ENCODE measurements around the gene GLOD5.

DNA sequence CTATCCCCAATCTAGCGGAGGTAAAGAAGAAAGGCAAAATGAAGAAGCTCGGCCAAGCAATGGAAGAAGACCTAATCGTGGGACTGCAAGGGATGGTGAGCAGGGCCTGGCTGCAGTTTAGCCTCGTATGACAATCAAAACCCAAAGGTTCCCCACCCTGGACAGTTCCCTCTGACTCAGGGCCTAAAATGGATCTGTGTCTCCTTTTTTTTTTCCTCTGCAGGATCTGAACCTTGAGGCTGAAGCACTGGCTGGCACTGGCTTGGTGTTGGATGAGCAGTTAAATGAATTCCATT lies 41.3 kb downstream of the GLOD5 start:
- TF ChIP-seq, protein P1, sequence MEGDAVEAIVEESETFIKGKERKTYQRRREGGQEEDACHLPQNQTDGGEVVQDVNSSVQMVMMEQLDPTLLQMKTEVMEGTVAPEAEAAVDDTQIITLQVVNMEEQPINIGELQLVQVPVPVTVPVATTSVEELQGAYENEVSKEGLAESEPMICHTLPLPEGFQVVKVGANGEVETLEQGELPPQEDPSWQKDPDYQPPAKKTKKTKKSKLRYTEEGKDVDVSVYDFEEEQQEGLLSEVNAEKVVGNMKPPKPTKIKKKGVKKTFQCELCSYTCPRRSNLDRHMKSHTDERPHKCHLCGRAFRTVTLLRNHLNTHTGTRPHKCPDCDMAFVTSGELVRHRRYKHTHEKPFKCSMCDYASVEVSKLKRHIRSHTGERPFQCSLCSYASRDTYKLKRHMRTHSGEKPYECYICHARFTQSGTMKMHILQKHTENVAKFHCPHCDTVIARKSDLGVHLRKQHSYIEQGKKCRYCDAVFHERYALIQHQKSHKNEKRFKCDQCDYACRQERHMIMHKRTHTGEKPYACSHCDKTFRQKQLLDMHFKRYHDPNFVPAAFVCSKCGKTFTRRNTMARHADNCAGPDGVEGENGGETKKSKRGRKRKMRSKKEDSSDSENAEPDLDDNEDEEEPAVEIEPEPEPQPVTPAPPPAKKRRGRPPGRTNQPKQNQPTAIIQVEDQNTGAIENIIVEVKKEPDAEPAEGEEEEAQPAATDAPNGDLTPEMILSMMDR (IDR thresholded peaks at IDR 0.05), result no peak
- TF ChIP-seq HEYL (CRISPR knock-in tag; IDR thresholded peaks at IDR 0.05), result no peak
- no peak for TF ChIP-seq ZC3H11A (IDR thresholded peaks at IDR 0.05)
- TF ChIP-seq CEBPB (IDR thresholded peaks at IDR 0.05), result no peak
- TF ChIP-seq, protein P2, sequence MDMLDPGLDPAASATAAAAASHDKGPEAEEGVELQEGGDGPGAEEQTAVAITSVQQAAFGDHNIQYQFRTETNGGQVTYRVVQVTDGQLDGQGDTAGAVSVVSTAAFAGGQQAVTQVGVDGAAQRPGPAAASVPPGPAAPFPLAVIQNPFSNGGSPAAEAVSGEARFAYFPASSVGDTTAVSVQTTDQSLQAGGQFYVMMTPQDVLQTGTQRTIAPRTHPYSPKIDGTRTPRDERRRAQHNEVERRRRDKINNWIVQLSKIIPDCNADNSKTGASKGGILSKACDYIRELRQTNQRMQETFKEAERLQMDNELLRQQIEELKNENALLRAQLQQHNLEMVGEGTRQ (IDR thresholded peaks at IDR 0.05), result no peak
- TF ChIP-seq POLR2A (IDR thresholded peaks at IDR 0.05; ENCODE audit: low read length), result no peak
- TF ChIP-seq, protein P3, sequence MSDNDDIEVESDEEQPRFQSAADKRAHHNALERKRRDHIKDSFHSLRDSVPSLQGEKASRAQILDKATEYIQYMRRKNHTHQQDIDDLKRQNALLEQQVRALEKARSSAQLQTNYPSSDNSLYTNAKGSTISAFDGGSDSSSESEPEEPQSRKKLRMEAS (IDR thresholded peaks at IDR 0.05), result no peak
- TF ChIP-seq POLR2AphosphoS2 (conservative IDR thresholded peaks at IDR 0.05; ENCODE audit: low read length), result no peak
- TF ChIP-seq, protein P4, sequence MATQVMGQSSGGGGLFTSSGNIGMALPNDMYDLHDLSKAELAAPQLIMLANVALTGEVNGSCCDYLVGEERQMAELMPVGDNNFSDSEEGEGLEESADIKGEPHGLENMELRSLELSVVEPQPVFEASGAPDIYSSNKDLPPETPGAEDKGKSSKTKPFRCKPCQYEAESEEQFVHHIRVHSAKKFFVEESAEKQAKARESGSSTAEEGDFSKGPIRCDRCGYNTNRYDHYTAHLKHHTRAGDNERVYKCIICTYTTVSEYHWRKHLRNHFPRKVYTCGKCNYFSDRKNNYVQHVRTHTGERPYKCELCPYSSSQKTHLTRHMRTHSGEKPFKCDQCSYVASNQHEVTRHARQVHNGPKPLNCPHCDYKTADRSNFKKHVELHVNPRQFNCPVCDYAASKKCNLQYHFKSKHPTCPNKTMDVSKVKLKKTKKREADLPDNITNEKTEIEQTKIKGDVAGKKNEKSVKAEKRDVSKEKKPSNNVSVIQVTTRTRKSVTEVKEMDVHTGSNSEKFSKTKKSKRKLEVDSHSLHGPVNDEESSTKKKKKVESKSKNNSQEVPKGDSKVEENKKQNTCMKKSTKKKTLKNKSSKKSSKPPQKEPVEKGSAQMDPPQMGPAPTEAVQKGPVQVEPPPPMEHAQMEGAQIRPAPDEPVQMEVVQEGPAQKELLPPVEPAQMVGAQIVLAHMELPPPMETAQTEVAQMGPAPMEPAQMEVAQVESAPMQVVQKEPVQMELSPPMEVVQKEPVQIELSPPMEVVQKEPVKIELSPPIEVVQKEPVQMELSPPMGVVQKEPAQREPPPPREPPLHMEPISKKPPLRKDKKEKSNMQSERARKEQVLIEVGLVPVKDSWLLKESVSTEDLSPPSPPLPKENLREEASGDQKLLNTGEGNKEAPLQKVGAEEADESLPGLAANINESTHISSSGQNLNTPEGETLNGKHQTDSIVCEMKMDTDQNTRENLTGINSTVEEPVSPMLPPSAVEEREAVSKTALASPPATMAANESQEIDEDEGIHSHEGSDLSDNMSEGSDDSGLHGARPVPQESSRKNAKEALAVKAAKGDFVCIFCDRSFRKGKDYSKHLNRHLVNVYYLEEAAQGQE (IDR thresholded peaks at IDR 0.05), result no peak
- no peak for TF ChIP-seq CHD4 (IDR thresholded peaks at IDR 0.05; ENCODE audit: borderline replicate concordance)
- TF ChIP-seq CBX2 (IDR thresholded peaks at IDR 0.05; ENCODE audit: borderline replicate concordance, low read depth), result no peak
- no peak for TF ChIP-seq ZSCAN20 (CRISPR knock-in tag; IDR thresholded peaks at IDR 0.05)
- TF ChIP-seq SMC3 (IDR thresholded peaks at IDR 0.05), result no peak
